HG02759 (cell line): ENCODE measurements around the gene HINT3.
"Not testable (repeated sequence)": the region's sequence is repeated elsewhere in the genome, so short reads cannot be mapped to it uniquely, and the experiment has no call there.

ENCODE experiments used
- ATAC-seq: cut with Tn5 transposase; IDR thresholded peaks from one replicate; pipeline ENCODE4 v1.9.1; 2021; ENCODE audit warnings: mild to moderate bottlenecking, moderate library complexity; ENCODE audit not compliant: unreplicated experiment

Gene HINT3

DNA sequence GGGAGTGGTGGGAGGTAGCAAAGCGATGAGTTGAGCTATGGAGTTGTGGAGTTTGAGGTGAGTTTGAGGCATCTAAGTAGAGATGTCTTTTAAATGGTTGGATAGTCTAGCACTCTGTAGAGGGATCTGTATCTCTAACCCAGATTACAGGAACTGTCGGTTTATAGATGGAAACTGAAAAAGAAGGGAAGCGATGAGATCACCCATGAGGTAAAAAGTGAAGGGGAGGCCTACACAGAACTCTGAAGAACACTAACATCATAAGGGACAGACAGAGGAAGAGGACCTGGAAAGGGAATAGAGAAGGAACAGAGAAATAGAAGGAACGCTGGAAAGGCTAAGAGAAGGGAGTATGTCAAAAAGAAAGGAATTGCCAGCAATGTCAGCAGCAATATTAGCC is 2.5 kb downstream of the HINT3 start:
- ATAC-seq, result no peak

DNA sequence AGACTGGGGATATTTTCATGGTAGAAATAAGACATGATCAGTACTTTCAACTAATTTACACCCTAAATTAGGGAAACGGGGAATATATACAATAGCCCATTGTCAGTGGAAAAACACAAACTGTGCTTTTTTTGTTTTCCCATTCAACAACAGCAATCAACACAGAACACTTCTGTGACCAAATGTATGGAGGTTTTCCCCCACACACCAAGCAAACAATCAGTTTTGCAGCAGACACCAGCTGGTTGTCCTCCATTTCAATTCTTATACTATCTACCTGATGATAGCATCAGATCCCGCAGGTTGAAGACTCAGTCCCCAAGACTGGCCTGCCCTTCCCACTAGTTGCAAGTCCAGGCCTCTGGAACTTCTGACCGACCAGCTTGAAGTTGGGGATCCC is 4.5 kb downstream of the HINT3 start:
- no peak for ATAC-seq

DNA sequence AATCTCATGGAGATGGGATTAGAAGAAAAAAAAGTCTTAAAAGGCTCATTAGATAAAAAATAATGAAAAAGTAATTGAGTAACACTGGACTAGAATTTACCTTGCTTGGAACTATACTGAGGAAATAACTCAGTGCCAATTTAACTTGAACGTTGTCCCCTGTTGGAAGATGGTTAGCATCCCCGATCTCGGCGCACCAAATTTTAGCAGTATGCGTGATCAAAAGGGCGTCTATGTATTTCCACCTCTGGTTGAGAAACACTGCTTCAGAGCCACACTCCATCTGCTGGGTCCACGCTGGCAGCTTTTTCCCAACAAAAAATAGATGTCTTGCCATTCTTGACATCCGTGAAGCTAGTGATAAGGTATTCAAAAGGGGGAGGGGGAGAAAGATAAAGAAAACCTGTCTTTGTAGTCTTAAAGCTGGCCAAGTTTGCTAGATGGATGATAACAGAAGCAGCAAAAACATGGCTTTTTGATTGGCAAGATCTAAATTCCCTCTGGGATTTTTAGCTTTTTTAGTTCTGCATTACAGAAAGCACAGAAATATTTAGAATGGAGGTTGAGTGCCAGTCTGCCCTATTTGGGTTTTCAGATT is 6.4 kb downstream of the HINT3 start:
- ATAC-seq, result no peak

DNA sequence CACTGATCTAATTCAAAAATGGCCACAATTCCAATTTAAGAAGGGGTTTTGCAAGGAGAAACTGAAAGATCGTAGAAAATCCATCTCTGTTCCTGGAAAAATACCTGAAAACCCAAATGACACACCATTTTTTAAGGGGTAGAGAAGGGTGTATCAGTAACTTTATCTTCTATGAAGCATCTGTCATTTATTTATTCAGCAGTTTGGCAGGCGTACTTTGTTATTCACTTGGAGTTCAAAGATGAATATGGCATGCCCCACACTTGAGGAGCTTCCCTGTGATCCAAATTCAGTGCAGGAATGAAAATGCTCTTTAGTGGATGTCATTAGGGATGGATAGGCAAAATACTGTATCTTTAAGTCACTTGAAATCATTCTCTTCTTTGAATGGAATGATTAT is 7.2 kb downstream of the HINT3 start:
- ATAC-seq, result no peak

DNA sequence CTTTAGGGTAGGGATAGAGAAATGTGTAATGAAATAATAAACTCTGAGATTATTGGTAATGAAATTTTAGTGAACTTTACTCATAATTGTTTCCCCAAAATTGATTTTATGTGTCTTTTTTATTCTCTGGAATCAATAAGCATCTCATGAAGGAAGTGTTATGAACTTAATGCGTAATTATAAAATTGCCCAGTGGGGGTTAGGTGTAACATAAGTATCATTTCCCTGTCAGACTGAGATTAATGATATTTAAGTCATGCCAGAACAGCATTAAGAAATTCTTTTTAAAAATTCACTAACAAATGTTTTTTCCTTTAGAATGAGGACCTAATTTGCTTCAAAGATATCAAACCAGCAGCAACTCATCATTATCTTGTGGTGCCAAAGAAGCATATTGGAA is 10.0 kb downstream of the HINT3 start:
- no peak for ATAC-seq

DNA sequence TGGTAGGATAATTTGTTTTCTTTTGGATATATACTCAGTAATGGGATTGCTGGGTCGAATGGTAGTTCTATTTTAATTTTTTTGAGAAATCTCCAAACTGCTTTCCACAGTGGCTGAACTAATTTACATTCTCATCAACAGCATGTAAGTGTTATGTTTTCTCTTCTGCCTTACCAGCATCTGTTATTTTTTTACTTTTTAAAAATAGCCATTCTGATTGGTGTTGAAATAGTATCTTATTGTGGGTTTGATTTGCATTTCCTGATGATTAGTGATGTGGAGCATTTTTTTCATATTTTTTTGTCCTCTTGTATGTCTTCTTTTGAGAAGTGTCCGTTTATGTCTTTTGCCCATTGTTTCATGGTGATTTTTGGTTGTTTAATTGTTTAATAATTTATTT is 11.9 kb downstream of the HINT3 start:
- no peak for ATAC-seq

DNA sequence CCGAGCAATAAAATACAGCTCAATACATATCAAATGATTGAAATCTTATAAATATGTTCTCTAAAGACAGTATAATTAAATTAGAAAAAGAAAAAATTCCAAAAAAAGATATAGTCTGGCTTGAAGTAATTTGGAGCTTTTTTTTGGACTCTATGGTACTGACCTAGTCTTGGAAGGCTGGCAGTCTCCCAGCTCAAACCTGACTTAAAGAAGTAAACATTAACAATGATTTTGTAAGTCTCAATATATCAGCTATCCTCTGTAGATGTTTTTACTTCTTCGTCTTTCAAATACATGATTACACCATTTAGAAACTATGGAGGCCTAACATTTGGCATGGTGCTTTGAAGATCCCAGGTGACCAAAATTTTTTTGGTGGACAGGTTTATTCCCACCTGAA is 14.2 kb downstream of the HINT3 start:
- no peak for ATAC-seq

DNA sequence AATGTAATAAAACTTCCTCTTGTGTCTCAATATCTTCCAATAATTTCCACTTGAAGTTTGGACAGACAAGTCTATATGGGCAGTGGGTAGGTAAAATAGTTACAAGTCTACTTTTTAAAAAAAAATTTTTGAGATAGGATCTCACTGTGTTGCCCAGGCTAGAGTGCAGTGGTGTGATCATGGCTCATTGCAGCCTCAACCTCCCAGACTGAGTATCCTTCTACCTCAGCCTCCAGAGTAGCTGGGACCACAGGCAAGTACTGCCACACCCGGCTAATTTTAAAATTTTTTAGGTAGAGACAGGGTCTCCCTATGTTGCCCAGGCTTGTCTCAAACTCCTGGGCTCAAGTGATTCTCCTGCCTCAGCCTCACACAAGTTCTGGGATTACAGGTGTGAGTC is 15.9 kb downstream of the HINT3 start:
- not testable (repeated sequence) for ATAC-seq

DNA sequence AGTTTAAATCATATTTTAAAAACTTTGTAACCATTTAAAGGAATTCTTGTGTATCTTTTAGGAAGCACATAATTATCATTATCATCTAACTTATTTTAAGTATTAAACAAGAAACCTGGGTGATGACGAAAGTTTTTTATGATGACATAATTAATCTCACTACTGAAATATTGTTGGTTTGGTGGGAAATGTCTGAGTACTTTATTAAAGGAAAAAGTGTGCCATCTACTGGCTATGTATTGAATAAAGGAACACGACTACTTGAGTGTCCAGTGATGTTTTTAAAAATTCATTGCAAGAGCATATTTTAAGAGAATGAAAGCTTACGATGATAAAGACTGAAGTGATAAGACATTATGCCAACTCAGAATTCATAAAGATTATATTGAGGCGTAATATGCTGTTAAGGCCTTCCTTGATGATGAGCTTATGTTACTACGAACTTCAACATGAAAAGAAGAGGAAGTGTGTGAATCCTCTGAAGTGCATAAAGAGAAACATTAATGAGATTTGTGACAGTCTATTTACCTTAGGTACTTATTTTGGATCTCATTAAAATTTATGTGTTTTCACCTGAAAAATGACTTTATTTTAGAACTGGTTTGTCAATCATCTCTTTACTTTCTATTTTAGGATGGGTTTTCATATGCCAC is 17.8 kb downstream of the HINT3 start:
- peak; percentile 78 for ATAC-seq

DNA sequence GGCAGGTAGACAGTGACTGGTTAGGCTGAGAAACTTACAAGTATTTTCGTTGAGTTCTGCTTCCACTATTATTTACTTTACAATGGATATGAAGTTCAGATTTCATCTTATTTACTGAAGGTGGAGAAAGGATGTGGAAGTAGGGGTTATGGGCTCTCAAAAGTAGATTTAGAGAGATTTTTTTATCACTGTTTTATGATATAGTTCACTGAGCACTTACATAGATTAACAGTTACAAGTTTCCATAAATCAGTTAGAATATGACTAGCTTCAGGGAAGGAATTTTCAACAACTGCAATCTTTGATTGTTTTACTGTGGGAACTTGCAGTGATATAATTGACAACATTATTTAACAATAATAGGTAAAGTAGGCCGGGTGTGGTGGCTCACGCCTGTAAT is 22.5 kb downstream of the HINT3 start:
- ATAC-seq, result no peak

DNA sequence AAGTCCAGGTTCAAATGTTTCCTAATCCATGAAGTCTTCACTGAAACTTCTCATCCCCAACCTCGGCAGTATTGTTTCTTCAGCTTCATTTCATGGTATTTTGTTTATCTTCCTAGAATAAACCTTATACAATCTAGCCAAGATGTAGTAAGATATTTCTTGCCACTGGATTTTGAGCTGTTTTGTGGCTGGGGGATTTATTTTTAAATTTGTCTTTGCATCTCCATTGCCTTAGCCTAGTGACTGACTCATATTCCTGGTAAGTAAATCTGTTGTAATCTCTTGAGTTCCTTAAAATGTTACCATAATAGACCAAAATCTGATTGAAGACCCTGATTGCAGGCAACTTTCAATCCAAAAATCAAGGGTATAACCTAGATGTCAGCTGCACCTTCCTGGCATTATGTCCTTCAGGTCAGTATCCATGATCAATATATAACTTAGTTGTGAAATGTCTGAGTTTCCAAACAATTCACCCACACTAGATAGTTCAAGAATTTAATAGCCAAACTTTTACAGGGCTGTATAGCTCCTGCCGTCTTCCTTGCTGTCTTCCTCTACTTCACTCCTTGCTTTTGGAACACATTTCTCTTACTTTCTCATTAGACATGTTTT is 25.1 kb downstream of the HINT3 start:
- ATAC-seq, result no peak

DNA sequence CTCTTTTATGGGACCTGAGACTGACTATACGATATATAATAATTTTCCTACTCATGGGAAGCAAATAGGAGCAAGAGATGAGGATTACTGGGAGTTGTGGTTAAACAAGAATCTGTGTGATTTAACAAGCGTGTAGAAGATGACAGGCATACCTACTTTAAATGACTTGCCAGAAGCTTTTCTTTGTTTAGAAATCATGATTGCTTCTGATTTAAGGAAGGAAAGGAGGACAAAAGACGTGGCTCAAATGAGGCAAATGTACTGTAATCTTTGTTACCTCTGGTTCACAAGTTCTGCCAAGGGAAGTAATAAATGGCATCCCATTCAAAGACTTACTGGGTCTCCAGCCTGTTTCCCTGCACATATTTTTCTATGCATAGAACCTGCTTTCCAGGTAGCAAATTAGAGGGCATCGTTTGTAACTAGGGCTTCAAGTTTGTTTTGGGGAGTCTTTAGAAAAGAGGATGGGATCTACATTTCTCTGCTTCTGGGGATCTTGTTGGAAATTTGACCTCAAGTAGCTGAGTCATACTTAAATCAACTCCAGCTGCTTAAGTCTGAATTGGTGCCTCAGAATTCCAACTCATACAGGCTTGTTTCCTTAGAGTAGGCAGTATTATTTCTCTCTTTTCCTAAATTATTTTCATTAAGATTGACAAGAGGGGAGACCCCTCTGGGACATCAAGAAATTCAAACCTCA is 26.8 kb downstream of the HINT3 start:
- ATAC-seq, result no peak

DNA sequence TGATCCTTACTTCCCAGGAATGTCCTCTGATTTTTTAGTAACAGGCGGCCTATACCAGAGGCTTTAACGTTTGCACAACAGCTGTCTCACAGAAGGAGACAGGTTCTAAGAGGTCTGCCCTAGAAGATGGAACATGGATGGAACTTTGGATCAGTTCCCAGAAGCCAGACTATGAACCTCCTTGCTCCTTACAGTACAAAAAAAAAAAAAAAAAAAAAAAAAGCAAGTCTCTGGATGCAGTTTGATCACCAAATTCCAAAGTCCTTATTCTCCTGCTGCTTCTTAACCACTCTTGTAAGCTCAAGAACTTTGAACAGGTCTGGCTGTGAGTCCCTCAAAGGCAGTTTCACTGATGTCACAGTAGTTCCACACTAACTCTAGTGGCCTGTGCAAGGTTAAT is 27.7 kb downstream of the HINT3 start:
- ATAC-seq, result no peak

DNA sequence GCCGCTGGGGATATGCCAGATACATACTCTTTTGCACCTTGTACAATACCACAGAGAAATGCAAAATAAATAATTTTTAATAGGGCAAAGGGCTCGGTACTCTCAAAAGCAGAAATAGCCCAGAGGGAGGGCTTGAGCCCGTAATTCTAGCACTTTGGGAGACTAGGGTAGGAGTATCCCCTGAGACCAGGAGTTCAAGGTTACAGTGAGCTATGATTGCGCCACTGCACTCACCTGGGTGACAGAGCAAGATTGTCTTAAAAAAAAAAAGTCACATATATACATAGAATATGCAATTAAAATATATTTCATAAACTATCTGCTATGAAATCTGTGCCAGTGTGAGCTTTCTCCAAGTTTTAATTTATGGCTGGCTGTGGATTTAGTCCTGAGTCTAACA is 29.0 kb downstream of the HINT3 start:
- no peak for ATAC-seq

DNA sequence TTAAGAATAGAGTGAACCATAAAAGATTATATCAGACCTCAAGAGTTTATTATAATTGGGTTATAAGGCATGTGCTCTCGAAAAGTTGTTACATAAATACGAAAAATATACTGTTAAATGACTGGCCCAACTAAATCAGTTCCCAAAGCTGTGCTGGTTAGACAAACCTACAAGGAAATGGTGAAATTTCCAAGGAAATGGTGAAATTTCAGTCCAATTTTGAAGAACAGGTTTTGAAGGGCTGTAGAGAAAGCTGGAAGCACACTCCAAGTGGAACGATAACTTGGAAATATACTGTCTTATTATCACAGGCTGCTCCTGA is 29.4 kb downstream of the HINT3 start:
- ATAC-seq, result no peak

DNA sequence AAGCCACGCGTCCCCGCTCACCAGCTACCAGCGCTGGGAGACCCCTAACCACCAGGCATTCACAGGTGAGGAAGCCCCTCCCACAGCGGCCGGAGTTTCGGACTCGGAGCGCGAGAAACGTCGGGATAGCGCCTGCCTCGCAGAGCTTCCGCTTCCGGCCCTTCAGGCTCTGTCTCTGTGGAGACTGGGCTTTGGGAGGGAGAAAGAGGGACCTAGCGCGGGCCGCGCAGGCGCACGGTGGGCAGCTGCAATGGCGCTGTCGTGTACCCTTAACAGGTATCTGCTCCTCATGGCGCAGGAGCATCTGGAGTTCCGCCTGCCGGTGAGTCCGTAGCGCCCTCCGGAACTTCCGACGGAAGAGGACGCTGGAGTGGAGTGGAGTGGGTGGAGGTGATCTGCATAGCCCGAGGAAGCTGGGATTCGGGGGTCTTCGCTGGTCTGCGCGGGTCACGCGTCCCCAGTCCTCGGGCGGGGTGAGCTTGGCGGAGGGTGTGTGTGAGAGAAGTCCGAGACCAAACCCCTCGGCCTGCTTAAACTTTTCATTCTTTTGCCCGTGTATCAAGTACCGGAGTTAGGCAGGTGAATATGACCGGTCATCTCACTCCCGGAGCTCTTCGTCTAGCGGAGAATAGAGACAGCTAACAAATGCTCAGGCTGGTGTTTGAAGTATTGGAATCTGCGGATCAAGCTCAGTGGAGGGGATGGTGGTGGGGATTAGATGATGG is 29.9 kb downstream of the HINT3 start, which contains the start of gene TRMT11:
TRMT11 (plus strand) TSS at position 240 of the 725 bp plus-strand sequence; CDS start at position 251, 11 bp downstream.
- ATAC-seq, result peak; percentile 98

DNA sequence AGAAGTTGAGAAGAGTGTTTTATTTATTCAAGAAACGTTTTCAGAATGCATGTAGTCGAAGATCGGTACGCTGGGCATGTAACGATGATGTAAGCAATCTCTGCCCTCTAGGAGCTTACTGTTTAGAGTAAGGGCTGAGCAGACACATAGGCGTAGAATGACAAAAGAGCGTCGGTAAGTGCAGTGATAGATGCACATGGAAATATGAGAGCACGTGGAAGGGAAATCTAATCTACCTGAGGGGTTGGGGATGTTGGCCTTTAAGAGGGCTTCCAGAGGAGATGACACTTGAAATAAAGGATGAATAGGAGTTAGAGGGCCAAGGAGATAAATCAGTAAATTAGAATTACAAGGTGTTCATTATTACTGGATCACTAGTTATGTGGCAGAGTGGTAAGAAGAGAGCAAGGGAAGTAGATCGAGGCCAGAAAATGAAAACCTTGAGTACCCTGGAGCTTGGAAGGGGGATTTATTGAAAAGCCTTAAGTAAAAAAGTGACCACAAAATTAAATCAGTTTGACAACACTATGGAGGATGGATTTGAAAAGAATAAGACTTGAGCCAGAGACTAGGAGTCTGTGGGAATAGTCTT is 30.6 kb downstream of the HINT3 start:
- peak; percentile 16 for ATAC-seq

DNA sequence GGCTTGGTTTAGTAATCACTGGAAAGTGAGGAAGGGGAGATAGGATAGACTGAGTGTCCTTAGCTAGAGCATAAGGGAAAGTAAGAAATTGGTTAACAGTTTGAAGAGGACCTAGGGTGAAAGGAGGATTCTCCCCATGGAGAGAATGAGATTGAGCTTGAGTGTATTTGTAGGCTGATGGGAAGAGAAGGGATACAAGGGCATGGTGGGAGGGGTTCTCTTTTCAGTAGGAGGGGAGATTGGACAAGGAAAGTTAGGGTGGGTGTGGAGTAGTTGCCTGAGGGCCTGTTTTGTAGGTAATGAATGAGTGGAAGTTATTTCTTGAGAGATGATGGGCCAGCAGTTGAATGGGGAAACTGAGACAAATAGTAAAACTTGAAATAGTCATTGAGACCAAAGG is 31.7 kb downstream of the HINT3 start:
- no peak for ATAC-seq

DNA sequence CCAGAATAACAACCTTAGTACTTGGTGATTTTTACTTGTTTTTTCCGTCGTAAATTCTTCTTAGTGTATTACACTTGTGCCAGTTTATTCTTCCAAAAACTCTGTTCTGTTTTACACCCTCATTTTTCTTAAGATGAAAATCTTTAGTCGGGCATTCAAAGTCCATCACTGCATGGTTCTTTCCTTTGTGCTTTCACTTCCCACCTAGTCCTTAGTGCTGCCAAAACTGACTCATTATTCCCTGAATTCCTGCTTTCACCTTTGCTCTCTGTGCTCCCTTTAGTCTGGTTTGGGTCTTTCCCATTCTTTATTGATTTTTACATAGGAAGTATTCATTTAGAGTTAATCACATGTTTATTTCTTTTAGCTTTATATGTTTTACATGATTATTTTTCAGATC is 33.1 kb downstream of the HINT3 start:
- no peak for ATAC-seq

DNA sequence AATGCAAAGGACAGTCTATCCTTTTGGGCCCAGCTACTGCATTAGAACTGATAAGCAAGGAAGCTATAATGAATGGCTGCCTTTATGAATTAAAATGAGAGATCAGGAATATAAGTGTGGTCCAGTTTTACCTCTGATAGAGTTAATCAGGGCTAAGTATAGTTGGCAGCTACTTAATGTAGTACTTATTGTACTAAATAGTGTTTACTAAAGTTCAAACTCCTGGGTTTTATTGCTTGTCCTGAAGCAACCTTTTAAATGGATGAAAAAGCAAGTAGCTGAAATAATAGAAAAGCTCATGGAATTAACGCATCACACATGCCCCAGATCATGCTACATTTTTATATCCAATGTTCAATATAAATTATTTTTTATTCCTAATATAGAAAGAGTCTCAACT is 35.1 kb downstream of the HINT3 start:
- no peak for ATAC-seq
